Activated CD4-positive, alpha-beta T cell treated with anti-CD3 and anti-CD28 coated beads, Interleukin-2, amount 10 ng/mL, durations not matched to agents 7 days and 5 days (primary cell): ENCODE measurements around the gene PCDHA10. TPM values are rescaled to one million over a fixed set of nuclear protein-coding genes. Genes with fewer than 3 reads are reported as not detected.
A peak's percentile ranks its signal among the peaks of the same experiment; 100 is the strongest.
"Not testable (repeated sequence)": the region's sequence is repeated elsewhere in the genome, so short reads cannot be mapped to it uniquely, and the experiment has no call there.

Experiments
- CTCF ChIA-PET: fragments of 350-600 bp; sonication (Branson Sonifier 250); formaldehyde crosslinking; loops from one replicate; lab custom pipeline; 2021; ENCODE audit warnings: antibody characterized with exemption; lab: Charles Lee
- POLR2A ChIA-PET: fragments of 350-600 bp; sonication (Branson Sonifier 250); formaldehyde crosslinking; loops from one replicate; lab custom pipeline; 2021; ENCODE audit warnings: antibody characterized with exemption; lab: Charles Lee
- DNase-seq: peaks from one replicate; pipeline ENCODE4 v3.0.0-alpha.2; 2020
- H3K27ac Mint-ChIP-seq: one replicate; pipeline ENCODE4 v1.8.0; 2021; ENCODE audit warnings: mild to moderate bottlenecking, moderate library complexity, mixed read lengths
- H3K27me3 Mint-ChIP-seq: one replicate; pipeline ENCODE4 v1.8.0; 2021; ENCODE audit warnings: mixed read lengths
- H3K36me3 Mint-ChIP-seq: one replicate; pipeline ENCODE4 v1.8.0; 2021; ENCODE audit warnings: low read depth, mixed read lengths
- H3K4me1 Mint-ChIP-seq: one replicate; pipeline ENCODE4 v1.8.0; 2021; ENCODE audit warnings: mixed read lengths
- H3K4me3 Mint-ChIP-seq: one replicate; pipeline ENCODE4 v1.8.0; 2021; ENCODE audit warnings: mild to moderate bottlenecking, moderate library complexity, mixed read lengths
- H3K9me3 Mint-ChIP-seq: one replicate; pipeline ENCODE4 v1.8.0; 2021; ENCODE audit warnings: mixed read lengths
- total RNA-seq, 2 experiments: library from RNA; stranded (reverse); gene quantifications; one replicate each; pipeline ENCODE4 v1.2.3, GENCODE V29; 2021

Gene PCDHA10
- total RNA-seq, 2 experiments from 2014 or later, result not detected

GRCh38 chr5:140829511-140830501 lies 25.9 kb upstream of the PCDHA10 start:
- H3K4me3 Mint-ChIP-seq, H3K4me1 Mint-ChIP-seq, H3K27me3 Mint-ChIP-seq, DNase-seq, H3K36me3 Mint-ChIP-seq, POLR2A ChIA-PET, H3K27ac Mint-ChIP-seq: not testable (repeated sequence)
- CTCF ChIA-PET, result interaction anchor here (1.5 kb wide), 1 partner anchor 12 kb away, joined by 4 read pairs; no protein-coding TSS in a partner anchor
- H3K9me3 Mint-ChIP-seq, result peaks cover 16% of the 10 kb centered on the region

GRCh38 chr5:140833993-140834392 lies 21.7 kb upstream of the PCDHA10 start, which contains the start of gene PCDHA7:
TSS of gene PCDHA7 (plus strand) at chr5:140834269. CDS start at chr5:140834384, 115 bp downstream.
- no peak within 1 kb of the TSS for H3K27ac Mint-ChIP-seq
- POLR2A ChIA-PET, result no interaction called here
- H3K27me3 Mint-ChIP-seq, result peaks cover 2% of the 10 kb centered on the region
- CTCF ChIA-PET, result no interaction called here
- no peak within 1 kb of the TSS for H3K4me3 Mint-ChIP-seq
- H3K4me1 Mint-ChIP-seq, result no peaks in the 10 kb centered on the region
- no peak for DNase-seq
- H3K36me3 Mint-ChIP-seq, result no peaks in the 10 kb centered on the region
- peaks cover 6% of the 10 kb centered on the region for H3K9me3 Mint-ChIP-seq

GRCh38 chr5:140834439-140835008 lies 21.2 kb upstream of the PCDHA10 start:
- H3K9me3 Mint-ChIP-seq, H3K27ac Mint-ChIP-seq, POLR2A ChIA-PET, DNase-seq, H3K4me1 Mint-ChIP-seq, H3K27me3 Mint-ChIP-seq, H3K4me3 Mint-ChIP-seq, H3K36me3 Mint-ChIP-seq, CTCF ChIA-PET: not testable (repeated sequence)

GRCh38 chr5:140835622-140836510 lies 19.8 kb upstream of the PCDHA10 start:
- no peaks in the 10 kb centered on the region for H3K36me3 Mint-ChIP-seq
- no peak overlapping the region for H3K4me3 Mint-ChIP-seq
- peaks cover 13% of the 10 kb centered on the region for H3K9me3 Mint-ChIP-seq
- no peak for DNase-seq
- peaks cover 2% of the 10 kb centered on the region for H3K27me3 Mint-ChIP-seq
- POLR2A ChIA-PET, result no interaction called here
- no peaks in the 10 kb centered on the region for H3K4me1 Mint-ChIP-seq
- CTCF ChIA-PET, result no interaction called here
- H3K27ac Mint-ChIP-seq, result no peak overlapping the region

- Mint-ChIP-seq H3K27ac (no peak within 1 kb of the TSS), H3K27me3 (no peaks in the 10 kb centered on the region), H3K4me3 (peak within 1 kb of the TSS; percentile 22), H3K9me3 (peaks cover 18% of the 10 kb centered on the region), H3K36me3 (no peaks in the 10 kb centered on the region), H3K4me1 (no peaks in the 10 kb centered on the region)
- no peak for DNase-seq
- ChIA-PET CTCF (interaction anchor here (1.0 to 1.1 kb wide), 4 partner anchors 12 to 556 kb away, joined by 3 to 4 read pairs (median 3); partner anchors contain the start of gene PCDHGB5), POLR2A (no interaction called here)
These were observed 14.4 kb upstream of the PCDHA10 start, which contains the start of gene PCDHA8 for GRCh38 chr5:140840978-140841962. TSS of gene PCDHA8 (plus strand) at chr5:140841187. CDS start at chr5:140841322, 135 bp downstream.

- H3K27me3 Mint-ChIP-seq, result peaks cover 2% of the 10 kb centered on the region
- ChIA-PET CTCF (no interaction called here), POLR2A (no interaction called here)
- peaks cover 28% of the 10 kb centered on the region for H3K9me3 Mint-ChIP-seq
- no peak overlapping the region for H3K27ac Mint-ChIP-seq
- no peaks in the 10 kb centered on the region for H3K4me1 Mint-ChIP-seq
- no peak overlapping the region for H3K4me3 Mint-ChIP-seq
- H3K36me3 Mint-ChIP-seq, result no peaks in the 10 kb centered on the region
- DNase-seq, result no peak
These were observed 12.6 kb upstream of the PCDHA10 start for GRCh38 chr5:140842798-140843733.

- H3K9me3 Mint-ChIP-seq, result peaks cover 18% of the 10 kb centered on the region
- POLR2A ChIA-PET, DNase-seq, H3K4me1 Mint-ChIP-seq, H3K27ac Mint-ChIP-seq, H3K36me3 Mint-ChIP-seq, H3K4me3 Mint-ChIP-seq, H3K27me3 Mint-ChIP-seq, CTCF ChIA-PET: not testable (repeated sequence)
These were observed 7.3 kb upstream of the PCDHA10 start, which contains the start of gene PCDHA9 for GRCh38 chr5:140848139-140849102. TSS of gene PCDHA9 (plus strand) at chr5:140848382. CDS start at chr5:140848496, 114 bp downstream.

GRCh38 chr5:140849831-140850634 lies 5.7 kb upstream of the PCDHA10 start:
- H3K36me3 Mint-ChIP-seq, H3K27ac Mint-ChIP-seq, H3K4me3 Mint-ChIP-seq, H3K27me3 Mint-ChIP-seq, POLR2A ChIA-PET, DNase-seq, CTCF ChIA-PET, H3K4me1 Mint-ChIP-seq: not testable (repeated sequence)
- H3K9me3 Mint-ChIP-seq, result peaks cover 14% of the 10 kb centered on the region

- no peak overlapping the region for H3K27ac Mint-ChIP-seq
- CTCF ChIA-PET, result no interaction called here
- H3K4me1 Mint-ChIP-seq, result no peaks in the 10 kb centered on the region
- DNase-seq, result no peak
- peaks cover 27% of the 10 kb centered on the region for H3K9me3 Mint-ChIP-seq
- POLR2A ChIA-PET, result no interaction called here
- peaks cover 3% of the 10 kb centered on the region for H3K36me3 Mint-ChIP-seq
- H3K27me3 Mint-ChIP-seq, result no peaks in the 10 kb centered on the region
- H3K4me3 Mint-ChIP-seq, result no peak overlapping the region
These were observed 1.7 kb downstream of the PCDHA10 start for GRCh38 chr5:140857177-140857986.
